GM12874 (cell line): ENCODE results near the gene ZNF346.

ENCODE experiments used
- CTCF ChIP-seq: IDR thresholded peaks from 2 replicates; pipeline ENCODE4 v1.5.1; 2011; ENCODE audit warnings: low read depth, mild to moderate bottlenecking, control low read depth, low read length, moderate library complexity; ENCODE audit not compliant: insufficient read depth

ZNF346 gene

DNA sequence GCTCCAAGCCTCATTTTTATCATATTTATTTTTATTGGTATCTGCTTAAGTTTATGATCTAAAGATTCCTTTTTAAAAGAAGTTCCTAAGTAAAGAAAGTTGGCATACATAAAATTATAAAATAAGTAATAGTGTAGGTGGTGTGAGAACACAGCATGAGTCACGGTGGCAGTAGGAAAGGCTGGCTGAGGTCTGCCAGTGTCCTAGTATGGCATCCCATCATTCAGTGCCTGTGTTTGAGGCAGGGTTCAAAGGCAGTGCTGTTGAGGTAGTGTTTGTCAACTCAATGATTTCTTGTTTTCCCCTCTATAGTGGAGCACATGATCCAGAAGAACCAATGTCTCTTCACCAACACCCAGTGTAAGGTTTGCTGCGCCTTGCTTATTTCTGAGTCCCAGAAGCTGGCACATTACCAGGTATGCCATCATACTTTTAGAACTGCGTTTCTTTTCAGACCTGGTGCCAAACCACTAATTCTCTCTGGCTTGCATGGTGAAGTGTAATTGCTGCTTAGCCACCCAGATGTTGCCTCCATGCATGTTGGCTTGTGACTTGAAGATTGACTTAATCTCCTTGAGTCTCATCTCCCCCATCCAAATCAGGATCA lies 18.4 kb downstream of the ZNF346 start:
- no peak for TF ChIP-seq CTCF

GRCh38 chr5:177041936-177042335 lies 19.4 kb downstream of the ZNF346 start:
- TF ChIP-seq CTCF = no peak

DNA sequence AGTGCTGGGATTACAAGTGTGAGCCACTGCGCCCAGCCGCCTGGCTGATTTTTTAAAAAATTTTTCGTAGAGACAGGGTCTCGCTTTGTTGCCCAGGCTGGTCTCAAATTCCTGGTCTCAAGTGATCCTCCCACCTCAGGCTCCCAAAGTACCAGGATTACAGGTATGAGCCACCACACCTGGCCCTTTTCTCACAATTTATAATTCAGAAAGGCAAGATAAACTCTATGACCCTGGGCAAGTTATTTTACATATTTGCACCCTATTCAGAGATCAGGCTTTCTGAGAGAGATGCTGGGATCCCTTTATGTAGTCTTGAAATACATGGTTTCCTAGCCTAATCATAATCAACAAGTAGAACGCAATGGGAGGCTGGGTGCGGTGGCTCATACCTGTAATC lies 20.6 kb downstream of the ZNF346 start:
- TF ChIP-seq CTCF = no peak

- TF ChIP-seq CTCF = no peak
Measured at GRCh38 chr5:177043958-177044357, 21.5 kb downstream of the ZNF346 start.

DNA sequence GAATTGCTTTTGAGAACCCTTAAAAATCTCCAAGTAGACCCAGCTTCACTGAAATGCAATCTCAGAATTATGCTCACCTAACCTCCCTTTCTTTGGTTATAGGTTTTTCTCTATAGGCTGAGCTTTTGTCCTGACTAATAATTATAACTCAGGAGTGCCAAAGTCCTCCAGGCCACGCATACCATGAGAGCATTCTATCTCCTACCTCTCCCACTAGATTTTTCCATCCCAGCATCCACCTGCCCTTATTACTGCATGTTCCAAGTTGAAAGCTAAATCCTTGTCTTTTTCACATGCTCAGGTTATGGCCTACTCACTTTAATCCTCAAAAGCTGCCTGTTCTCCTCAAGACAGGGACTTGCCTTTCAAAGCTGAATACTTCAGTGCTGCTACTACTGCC lies 22.1 kb downstream of the ZNF346 start:
- no peak for TF ChIP-seq CTCF

DNA sequence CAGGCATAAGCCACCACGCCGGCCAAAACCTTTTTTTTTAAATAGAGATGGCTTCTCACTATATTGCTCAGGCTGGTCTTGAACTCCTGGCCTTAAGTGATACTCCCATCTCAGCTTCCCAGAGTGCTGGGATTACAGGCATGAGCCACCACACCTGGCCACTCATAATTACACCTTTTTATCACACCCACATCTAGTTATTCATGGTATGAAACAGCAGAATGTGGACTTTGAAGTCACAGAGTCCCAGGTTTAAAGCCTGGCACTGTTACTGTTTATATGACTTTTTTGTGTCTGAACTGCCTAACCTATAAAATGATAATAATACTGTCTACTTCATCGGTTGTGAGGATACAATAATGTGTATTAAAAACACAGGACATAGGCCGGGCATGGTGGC lies 23.1 kb downstream of the ZNF346 start:
- TF ChIP-seq CTCF = no peak

GRCh38 chr5:177049285-177049684 lies 26.8 kb downstream of the ZNF346 start:
- TF ChIP-seq CTCF = no peak
